Prostate gland (tissue), 2 donors: Measurements from ENCODE around the gene PDE4D. TPM values are rescaled to one million over a fixed set of nuclear protein-coding genes. Genes with fewer than 3 reads are reported as not detected.

ENCODE experiments used
- DNase-seq: peaks from one replicate; pipeline ENCODE4 v3.0.0-alpha.2; 2019; ENCODE audit warnings: low spot score
- H3K27ac ChIP-seq, 2 donors: fragments of 200-600 bp; sonication (generic); 2 replicates each; pipeline ENCODE4 v1.5.1; 2017 to 2019
- H3K27me3 ChIP-seq: fragments of 200-600 bp; sonication (generic); replicated peaks from 2 replicates; pipeline ENCODE4 v1.5.1; 2019; ENCODE audit not compliant: insufficient read depth
- H3K36me3 ChIP-seq, 2 donors: fragments of 200-600 bp; sonication (generic); 1 replicate in 1 of 2; 2 replicates in 1 of 2; pipeline versions ENCODE4 v1.5.1 to v1.8.1; 2017 to 2019
- H3K4me1 ChIP-seq: fragments of 200-600 bp; sonication (generic); replicated peaks from 2 replicates; pipeline ENCODE4 v1.5.1; 2019
- H3K4me3 ChIP-seq, 2 donors: fragments of 200-600 bp; sonication (generic); 2 replicates each; pipeline ENCODE4 v1.5.1; 2017 to 2019
- H3K9me3 ChIP-seq: fragments of 200-600 bp; sonication (generic); 2 replicates; pipeline ENCODE4 v1.5.1; 2017
- POLR2A ChIP-seq: fragments of 450-650 bp; IDR thresholded peaks from one replicate; pipeline ENCODE4 v1.6.1; 2016; ENCODE audit warnings: antibody characterized with exemption, mild to moderate bottlenecking
- POLR2AphosphoS5 ChIP-seq: sonication (generic); formaldehyde crosslinking; IDR thresholded peaks from one replicate; pipeline ENCODE4 v1.6.1; 2017; ENCODE audit warnings: antibody characterized with exemption
- WGBS: methylation state at CpG from one replicate; pipeline ENCODE4 v1.1.5; 2018; 5-methylcytosine and 5-hydroxymethylcytosine counted together
- intact Hi-C: fragments of 100-400 bp; cut with DNase I; formaldehyde crosslinking; loops from one replicate; pipeline ENCODE4 v1.14.2; 2022
- total RNA-seq, 2 donors: library from RNA; depleted of rRNA; stranded (reverse); fragments of >200 nt; gene quantifications; one replicate each; pipeline ENCODE4 v1.1.0, GENCODE V29; 2016
- TF ChIP-seq, protein P1 (sequence below), 4 experiments: fragments of 200-600 bp in 2 of 4; fragments of 450-650 bp in 2 of 4; sonication (generic) in 2 of 4; IDR thresholded peaks; 1 replicate in 3 of 4; 2 replicates in 1 of 4; pipeline ENCODE4 v1.5.1; 2016 to 2019; ENCODE audit warnings: antibody characterized with exemption in 4 of 4, mild to moderate bottlenecking in 2 of 4, moderate library complexity in 2 of 4

The PDE4D gene
- total RNA-seq, 2 donors from 2014 or later = 64.2 to 75.6 TPM

DNA sequence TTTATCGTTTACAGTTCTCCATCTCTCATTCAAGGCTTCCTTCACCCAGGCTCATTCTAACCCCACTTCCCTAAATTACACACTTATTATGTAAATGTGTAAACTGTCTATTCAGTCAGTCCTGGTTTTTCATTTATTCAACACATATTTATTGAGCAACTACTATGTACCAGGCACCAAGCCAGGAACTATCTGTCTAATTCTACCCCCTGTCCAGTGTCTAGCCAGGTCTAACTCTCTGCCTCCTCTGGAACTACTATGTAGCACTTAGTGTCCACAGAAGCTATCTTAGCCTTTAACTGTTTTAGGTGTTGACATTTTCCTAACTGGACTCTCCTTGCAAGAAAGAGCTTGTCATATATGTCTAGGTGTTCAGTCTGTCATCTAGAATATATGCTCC is 56.5 kb downstream of the PDE4D start:
- 86% methylated on average over 1 of the region's 1 CpG for WGBS
- TF ChIP-seq POLR2AphosphoS5 = no peak
- TF ChIP-seq, protein P1, sequence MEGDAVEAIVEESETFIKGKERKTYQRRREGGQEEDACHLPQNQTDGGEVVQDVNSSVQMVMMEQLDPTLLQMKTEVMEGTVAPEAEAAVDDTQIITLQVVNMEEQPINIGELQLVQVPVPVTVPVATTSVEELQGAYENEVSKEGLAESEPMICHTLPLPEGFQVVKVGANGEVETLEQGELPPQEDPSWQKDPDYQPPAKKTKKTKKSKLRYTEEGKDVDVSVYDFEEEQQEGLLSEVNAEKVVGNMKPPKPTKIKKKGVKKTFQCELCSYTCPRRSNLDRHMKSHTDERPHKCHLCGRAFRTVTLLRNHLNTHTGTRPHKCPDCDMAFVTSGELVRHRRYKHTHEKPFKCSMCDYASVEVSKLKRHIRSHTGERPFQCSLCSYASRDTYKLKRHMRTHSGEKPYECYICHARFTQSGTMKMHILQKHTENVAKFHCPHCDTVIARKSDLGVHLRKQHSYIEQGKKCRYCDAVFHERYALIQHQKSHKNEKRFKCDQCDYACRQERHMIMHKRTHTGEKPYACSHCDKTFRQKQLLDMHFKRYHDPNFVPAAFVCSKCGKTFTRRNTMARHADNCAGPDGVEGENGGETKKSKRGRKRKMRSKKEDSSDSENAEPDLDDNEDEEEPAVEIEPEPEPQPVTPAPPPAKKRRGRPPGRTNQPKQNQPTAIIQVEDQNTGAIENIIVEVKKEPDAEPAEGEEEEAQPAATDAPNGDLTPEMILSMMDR (IDR thresholded peaks at IDR 0.05) = no peak
- no peak for TF ChIP-seq POLR2A
- intact Hi-C loops = no loop called here

GRCh38 chr5:59835800-59836199 is 57.7 kb downstream of the PDE4D start:
- Histone ChIP-seq H3K36me3 (no peaks in the 10 kb centered on the region), H3K9me3 (no peaks in the 10 kb centered on the region), H3K27ac (no peak overlapping the region), H3K4me3 (no peak overlapping the region), H3K27me3 (no peaks in the 10 kb centered on the region), H3K4me1 (no peaks in the 10 kb centered on the region)
- WGBS = 84% methylated on average over 3 of the region's 3 CpGs
- intact Hi-C loops = no loop called here
- no peak for DNase-seq
- no peak for TF ChIP-seq POLR2AphosphoS5
- TF ChIP-seq, protein P1 (IDR thresholded peaks at IDR 0.05) = no peak
- TF ChIP-seq POLR2A = no peak

More for the DNA sequence above, 56.5 kb downstream of the PDE4D start:
- H3K4me1 ChIP-seq = no peaks in the 10 kb centered on the region
- no peaks in the 10 kb centered on the region for H3K36me3 ChIP-seq
- no peak for DNase-seq
- no peak overlapping the region for H3K27ac ChIP-seq
- H3K4me3 ChIP-seq = no peak overlapping the region
- no peaks in the 10 kb centered on the region for H3K9me3 ChIP-seq
- no peaks in the 10 kb centered on the region for H3K27me3 ChIP-seq

- Histone ChIP-seq H3K27ac (no peak overlapping the region), H3K4me1 (no peaks in the 10 kb centered on the region), H3K9me3 (no peaks in the 10 kb centered on the region), H3K4me3 (no peak overlapping the region), H3K36me3 (no peaks in the 10 kb centered on the region), H3K27me3 (no peaks in the 10 kb centered on the region)
- no peak for DNase-seq
- intact Hi-C loops = no loop called here
- WGBS = 49% methylated on average over 4 of the region's 4 CpGs
- no peak for TF ChIP-seq POLR2AphosphoS5
Measured at GRCh38 chr5:59833448-59833847, 60.1 kb downstream of the PDE4D start.

DNA sequence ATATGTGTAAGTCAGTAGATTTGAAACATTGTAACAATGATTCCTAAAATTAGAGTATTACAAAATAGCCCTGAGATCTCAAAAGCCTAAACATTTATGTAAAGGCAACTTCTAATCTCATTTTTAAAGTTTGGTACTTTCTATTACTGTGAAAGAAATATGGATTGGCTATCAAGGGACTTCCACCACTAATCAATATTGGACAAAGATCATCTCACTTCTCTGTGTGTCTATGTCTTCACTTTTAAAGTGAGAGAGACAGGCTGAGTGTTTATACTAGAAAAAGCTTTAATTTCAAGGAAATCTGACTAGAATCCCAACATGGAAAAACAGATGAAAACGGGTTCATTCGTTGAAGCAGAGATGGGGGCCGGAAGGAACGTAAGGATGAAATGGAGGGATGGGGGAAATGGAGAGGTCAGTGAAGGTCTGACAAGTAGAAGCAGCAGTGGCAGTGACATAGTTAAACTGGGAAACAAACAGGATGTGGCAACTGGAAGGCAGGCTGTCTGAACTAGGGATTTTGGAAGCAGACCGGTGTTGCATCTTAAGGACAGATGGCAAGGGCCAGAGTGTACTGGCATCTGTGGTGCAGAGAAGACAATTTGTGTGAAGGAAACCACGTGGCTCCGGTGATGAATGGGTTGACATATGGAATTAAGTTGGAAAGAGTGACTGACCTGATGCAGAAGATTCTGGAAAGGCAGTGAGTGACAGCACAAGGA is 60.8 kb downstream of the PDE4D start:
- intact Hi-C loops = no loop called here
- no peaks in the 10 kb centered on the region for H3K36me3 ChIP-seq
- H3K9me3 ChIP-seq = no peaks in the 10 kb centered on the region
- H3K27me3 ChIP-seq = no peaks in the 10 kb centered on the region
- WGBS = 82% methylated on average over 7 of the region's 7 CpGs
- no peak overlapping the region for H3K27ac ChIP-seq
- no peaks in the 10 kb centered on the region for H3K4me1 ChIP-seq
- no peak for DNase-seq
- TF ChIP-seq, protein P1 (IDR thresholded peaks at IDR 0.05) = no peak
- TF ChIP-seq POLR2AphosphoS5 (no peak), POLR2A (no peak)
- no peak overlapping the region for H3K4me3 ChIP-seq

- Histone ChIP-seq H3K4me1 (no peaks in the 10 kb centered on the region), H3K27me3 (no peaks in the 10 kb centered on the region), H3K27ac (no peak overlapping the region), H3K36me3 (no peaks in the 10 kb centered on the region), H3K4me3 (no peak overlapping the region), H3K9me3 (no peaks in the 10 kb centered on the region)
- 18% methylated on average over 4 of the region's 4 CpGs for WGBS
- no peak for DNase-seq
- intact Hi-C loops = no loop called here
- TF ChIP-seq, protein P1 (IDR thresholded peaks at IDR 0.05) = no peak
- peak; percentile 23 for TF ChIP-seq POLR2AphosphoS5
Measured at GRCh38 chr5:59831326-59832010, 62.1 kb downstream of the PDE4D start.
